ENCODE measurements around the gene STEAP3.
A peak's percentile ranks its signal among the peaks of the same experiment; 100 is the strongest.

The STEAP3 gene

DNA sequence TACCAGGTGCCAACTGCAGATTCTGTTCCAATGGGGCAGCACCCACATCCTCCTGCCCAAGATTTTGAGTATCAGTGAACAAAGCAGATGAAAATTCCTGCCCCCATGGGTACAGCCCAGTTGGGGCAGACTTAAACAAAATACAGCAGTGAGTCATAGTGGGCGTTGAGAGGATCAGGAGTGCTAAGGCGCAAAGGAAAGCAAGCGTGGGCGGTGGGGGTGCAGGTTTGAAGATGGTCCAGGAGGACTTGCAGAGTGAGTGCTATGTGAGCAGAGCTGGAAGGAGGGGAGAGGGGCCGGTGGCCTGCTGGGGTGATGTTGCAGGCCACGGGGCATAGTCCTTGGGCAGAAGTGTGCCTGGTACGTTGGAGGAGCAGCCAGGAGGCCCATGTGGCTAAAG, 24.7 kb downstream of the STEAP3 start:
- peak; percentile 59 for DNase-seq (ENCODE audit: low read depth)

DNA sequence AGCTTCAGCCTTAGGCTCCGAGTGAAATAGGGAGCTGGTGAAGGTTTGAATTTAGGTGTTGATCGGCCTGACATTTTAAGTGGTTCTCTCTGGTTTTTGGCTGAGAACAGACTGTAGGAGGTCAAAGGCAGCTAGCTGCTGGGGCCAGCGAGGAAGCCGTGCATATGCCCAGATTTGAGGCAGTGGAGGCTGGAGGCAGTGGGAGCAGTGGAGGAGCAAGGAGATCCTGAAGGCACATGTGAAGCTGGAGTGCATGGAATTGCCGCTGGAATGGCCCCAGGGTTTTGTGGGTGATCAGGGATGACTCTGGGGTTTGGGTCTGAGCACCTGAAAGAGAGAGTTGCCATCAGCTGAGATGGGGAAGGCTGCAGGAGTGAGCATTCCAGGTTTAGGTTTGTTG, 25.1 kb downstream of the STEAP3 start:
- DNase-seq (ENCODE audit: low read depth): no peak

DNA sequence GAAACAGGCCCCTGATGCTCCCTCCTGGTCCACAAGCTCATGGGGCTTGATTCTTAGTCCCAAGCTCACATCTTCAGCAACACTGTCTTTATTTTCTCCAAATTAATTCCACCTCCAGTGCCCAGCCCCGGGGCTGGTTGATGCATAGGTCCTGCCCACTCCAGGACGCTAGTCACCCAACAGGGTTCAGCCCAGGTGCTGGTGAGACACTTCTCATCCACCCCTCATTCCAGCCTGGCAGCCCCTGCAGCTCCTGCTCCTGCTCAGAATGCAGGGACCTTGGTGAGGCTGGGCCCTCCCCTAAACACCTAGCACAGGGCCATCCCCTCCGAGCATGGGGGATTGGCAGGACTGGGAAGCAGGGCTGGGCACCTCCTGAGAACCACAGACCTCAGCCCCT, 25.7 kb downstream of the STEAP3 start:
- no peak for DNase-seq (ENCODE audit: low read depth)

DNA sequence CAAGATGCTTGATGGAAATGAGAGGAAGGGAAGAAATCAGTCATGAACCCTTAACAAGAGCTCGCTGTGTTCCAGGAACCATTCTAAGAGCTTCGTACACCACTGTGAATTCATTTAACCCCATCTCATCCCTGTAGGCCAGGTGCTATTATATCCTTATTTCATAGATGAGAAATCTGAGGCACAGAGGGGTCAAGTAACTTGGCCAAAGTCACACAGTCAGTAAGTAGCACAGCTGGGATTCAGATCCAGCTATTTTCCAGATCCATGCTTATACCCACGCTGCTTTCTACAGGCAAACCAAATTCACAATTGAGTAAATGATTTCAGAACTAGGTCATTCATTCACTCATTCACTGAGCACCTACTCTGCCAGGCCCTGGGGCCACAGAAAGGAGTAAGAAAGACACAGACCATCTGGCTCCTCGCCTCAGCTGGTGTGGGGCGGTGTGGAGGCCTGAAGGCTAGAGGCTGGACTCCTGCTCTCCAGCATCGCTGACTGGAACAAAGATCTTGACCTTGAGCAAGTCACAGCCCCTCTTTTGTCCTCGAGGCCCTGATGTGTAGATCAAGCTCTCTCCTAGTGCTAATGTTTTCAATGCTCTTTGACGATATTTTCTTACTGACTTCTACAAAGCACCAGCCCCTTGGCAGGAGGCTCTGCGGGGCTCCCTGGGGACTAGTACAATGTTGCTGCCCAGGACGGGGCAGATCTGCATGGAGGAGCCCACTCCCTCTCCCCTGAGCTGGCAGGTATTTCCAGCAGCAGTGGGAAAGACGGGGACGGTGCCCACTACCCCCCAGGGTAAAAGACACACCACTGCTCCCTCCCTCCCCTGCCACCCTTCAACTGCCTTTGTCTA, 26.5 kb downstream of the STEAP3 start:
- no peak for DNase-seq (ENCODE audit: low read depth)

DNA sequence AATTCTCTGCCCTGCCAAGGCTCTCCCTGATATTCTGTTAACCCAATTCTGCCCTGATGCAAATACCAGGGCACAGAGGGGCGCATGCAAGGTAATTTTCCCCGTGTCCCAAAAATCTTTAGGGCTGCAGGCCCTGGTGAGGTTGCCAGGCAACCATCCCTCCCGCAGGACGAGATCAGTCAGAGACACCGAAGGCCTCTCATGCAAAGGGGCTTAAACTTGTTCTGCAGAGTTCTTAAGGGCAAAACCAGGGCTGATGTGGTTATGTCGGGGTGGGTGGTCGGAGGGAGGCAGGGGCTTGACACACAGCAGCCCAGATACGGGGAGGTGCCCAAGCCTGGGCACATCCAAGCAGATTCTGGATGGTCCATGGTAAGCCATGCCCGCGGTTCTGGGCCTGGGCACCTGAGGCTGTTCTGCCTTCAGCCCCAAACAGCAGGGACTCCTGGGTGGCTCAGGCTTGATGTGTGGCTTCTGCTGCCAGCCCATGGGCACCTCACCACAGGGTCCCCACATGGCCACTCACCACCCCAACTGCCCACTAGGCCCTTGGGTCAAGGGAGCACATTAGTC, 27.2 kb downstream of the STEAP3 start:
- DNase-seq (ENCODE audit: low read depth): no peak

DNA sequence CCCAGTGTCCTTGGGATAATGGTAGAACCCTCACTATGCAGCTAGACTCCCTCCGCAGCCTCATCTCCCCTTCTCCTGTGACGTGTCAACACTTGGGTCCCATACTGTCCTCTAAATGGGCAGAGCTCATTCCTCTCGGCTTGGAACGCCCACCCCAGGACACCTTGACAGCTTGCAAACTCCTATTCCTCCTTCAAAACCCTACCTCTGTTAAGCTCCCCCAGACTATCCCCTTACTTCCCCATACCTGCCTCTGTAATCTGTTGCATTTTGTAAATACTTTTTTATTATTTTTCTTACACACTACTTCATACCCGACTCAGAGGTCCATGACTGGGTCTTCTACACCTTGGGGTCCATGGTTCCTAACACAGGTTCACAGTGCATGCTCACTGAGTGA, 28.0 kb downstream of the STEAP3 start:
- DNase-seq (ENCODE audit: low read depth): no peak

DNA sequence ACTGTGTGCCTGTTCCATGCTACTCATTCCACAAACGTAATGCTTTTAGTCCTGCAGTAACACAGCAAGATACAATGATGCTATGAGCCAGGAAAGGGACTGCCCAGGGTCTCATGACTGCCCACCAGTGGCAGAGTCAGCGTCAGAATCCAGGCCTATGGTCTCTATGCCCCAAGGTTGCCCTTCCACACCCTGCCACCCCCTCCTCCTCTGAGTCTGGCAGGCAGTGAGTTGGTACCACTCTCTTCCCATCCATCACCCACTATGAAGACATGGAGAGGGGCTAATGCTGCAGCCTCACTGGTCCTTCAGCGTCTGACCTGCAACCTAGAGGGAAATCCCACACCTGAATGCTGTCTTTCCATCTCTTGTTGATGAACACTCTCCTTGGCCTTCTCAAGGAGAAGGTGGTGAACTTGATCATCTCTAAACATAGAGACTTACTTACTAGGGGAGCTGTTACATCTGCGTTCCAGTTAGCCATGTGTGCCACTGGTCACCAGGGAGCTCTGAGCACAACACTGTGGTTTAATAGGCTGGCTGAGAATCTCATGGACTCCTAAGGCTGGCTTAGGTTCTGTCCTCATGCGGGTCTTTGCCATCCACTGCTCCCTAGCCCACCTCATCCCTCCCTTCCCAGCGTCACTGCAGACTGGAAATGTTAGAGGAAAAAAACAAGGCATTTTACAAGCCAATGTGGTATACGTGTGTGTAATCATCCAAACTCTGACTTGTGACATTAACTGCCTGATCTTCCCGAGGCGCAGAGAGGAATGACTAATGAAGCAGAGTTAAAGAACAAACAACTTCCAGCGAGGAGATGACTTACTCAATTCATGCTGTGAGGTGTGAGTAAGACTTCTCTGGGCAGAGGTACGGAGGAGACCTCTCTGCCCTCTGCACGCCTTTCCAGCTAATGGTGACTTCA, 28.8 kb downstream of the STEAP3 start:
- DNase-seq (ENCODE audit: low read depth): peak; percentile 97

DNA sequence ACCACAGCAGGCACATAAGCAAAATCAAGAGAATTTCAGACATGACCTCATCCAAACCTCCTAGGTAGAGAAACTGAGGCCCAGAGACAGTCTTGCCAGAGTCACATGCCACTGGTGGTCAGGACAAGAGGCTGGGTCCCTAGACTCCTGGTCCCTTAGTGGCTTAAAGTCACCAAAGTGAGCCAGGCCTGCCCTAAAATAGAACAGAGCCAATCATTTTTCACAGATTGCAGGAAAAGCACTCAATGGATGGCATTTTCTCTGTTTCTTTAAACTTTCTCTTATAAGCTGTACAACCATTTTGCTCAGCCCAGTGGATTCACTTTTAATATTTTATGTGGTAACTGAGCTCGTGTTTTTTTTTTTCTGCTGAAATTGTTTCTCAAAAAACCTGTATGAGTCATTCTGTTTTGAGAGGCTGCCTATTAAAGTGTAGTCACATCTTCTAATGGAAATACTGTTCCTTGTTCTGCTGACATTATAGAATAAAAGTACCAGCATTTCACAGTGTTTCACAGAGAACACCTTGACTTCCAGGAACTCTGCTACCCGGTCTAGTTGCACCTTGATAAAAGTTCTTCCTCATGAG, 29.6 kb downstream of the STEAP3 start:
- peak; percentile 70 for DNase-seq (ENCODE audit: low read depth)

DNA sequence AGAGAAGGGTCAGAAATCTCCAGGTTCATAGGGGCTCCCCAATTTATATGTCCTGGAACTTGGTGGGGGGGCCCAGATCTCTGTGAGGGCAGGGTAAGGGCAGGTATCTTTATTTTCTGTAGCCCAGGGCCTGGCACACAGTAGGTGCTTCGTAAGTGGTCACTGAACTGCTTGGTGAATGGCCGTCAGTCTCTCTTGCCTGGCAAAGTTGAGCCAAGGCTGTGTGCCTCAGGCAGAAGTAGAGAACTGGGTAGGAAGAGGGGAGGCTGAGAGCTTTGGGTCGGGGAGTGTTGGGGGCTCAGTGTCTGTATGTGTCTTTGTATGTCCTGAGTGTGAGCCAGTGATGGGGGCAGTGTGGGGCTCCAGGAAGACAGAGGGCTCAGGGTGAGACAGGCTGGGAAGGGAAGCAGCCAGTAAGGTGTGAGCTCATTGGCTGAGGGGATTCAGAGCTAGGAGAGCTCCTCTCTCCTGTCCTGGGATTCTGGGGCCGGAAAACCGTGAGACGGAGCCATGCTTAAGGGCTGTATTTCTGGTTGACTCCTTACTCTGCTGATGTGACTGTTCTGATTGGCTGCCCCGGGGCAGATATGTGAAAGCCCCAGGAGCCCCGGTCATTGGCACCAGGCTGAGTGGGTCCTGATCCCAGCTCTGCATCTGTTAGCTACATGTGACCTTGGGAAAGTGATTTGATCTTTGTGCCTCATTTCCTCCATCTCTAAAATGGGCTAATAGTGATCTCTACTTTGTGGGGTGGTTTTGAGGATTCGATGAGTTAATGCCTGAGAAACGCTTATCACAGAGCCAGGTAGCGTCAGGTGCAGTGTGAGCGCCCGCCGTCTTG, 30.3 kb downstream of the STEAP3 start:
- no peak for DNase-seq (ENCODE audit: low read depth)

DNA sequence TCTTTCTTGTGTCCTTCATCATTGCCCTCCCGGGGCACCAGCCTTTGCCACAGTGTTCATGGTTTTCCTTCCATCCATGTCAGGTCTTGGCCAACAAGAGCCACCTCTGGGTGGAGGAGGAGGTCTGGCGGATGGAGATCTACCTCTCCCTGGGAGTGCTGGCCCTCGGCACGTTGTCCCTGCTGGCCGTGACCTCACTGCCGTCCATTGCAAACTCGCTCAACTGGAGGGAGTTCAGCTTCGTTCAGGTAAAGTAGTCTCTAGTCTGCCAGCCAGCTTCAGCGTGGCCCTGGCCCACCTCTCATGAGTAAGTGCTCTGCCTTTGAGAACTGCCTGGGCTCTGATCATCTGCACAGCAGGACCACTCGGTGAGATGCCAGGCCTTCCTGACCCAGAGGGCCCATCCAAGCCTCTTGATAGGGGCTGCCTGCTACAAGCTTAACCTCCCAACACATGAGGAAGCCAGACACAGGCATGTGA, 31.0 kb downstream of the STEAP3 start:
- no peak for DNase-seq (ENCODE audit: low read depth)

DNA sequence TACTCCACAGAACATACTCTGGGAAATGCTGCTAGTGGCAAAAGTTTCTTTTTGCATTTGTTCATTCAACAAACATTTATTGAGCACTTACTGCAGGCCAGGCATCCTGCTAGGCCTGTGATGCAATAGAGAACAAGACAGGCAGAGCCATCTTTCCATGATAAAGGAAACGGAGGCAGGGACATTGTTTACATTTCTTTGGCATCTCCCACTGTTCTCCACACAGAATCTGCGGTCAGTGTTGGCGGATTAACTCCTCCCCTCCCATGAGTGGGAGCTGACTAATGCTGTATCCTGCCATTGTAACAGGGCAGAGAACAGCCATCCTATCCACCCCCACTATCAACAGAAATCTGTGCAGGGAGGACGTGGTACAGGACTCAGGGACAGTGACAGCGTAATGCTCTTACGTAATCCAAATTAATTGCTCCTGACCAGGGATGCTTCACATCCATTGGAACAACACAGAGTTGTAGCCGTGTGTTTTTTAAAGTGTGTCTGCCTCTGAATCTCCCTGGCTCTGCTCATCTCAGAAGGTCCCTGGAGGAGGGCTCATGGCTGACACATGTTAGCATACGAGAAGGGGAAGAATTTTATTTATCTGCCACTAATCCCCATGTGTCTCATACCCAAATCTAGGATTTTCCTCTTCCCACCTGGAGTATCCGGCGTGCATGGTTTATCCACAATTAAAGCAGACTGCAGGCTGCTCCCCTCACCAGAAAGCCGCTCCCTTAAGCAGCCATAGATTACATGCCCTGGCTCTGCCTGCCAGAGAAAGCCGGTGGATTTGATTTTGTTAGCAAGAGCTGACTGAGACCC, 32.3 kb downstream of the STEAP3 start:
- DNase-seq (ENCODE audit: low read depth): peak; percentile 99

DNA sequence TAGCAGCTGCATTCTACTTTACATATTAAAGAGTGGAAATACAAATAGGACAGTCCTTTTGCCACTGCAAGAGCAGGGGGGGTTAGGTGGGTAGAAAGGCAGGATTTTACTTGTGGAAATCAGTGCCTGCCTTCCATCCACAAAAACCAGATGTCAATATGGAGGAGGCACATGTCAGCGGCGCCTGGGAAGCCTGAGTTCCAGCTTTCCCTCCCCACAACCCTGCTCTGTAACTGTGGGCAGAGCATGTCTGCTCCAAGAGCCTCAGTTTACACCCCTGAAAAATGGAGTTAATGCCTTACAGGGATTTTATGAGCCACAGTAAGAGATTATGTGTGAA, 32.9 kb downstream of the STEAP3 start:
- DNase-seq (ENCODE audit: low read depth): no peak

DNA sequence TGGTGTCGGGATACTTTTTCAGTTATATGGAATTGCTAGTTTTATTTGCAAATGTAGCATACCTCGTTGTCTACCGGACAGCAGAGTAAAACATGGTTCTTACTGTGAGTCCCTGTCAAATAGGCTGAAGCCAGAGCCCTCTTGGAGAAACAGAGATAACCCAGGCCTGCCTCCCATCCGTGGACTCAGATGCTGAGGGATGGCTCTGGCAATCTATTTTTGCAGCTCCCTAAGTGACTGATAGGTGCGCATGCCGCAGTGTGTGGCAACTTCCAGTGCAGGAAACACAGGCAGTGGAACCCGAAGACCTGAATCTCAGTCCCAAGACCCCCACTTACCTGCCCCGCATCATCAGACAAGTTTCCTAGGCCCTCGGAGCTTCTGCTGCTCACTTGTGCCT, 33.6 kb downstream of the STEAP3 start:
- no peak for DNase-seq (ENCODE audit: low read depth)

DNA sequence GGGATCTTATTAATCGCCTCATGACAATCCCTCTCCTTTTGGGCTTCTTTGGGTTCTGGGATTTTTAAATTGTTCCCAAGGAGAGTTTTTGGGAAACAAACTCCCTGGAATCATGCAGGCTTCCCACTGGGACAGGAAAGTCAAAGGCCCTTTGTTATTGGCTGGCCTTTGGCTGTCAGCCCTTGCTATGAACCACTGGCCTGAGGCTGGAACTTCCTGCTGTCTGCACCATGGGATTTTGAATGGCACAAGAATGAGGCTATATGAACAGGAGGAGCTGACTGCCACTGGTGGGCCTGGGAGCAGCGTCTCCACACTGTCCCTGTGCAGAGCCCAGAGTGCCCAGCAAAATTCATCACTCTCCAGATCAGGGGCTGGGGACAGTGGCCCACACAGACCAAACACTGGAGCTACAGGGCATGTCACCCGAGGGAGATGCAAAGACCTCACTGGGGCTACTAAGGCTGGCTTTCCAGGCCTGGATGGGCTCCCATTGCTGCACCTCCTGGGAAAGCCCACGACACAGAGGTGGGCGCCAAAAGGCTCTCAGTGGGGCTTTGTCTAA, 35.7 kb downstream of the STEAP3 start:
- peak; percentile 69 for DNase-seq (ENCODE audit: low read depth)

DNA sequence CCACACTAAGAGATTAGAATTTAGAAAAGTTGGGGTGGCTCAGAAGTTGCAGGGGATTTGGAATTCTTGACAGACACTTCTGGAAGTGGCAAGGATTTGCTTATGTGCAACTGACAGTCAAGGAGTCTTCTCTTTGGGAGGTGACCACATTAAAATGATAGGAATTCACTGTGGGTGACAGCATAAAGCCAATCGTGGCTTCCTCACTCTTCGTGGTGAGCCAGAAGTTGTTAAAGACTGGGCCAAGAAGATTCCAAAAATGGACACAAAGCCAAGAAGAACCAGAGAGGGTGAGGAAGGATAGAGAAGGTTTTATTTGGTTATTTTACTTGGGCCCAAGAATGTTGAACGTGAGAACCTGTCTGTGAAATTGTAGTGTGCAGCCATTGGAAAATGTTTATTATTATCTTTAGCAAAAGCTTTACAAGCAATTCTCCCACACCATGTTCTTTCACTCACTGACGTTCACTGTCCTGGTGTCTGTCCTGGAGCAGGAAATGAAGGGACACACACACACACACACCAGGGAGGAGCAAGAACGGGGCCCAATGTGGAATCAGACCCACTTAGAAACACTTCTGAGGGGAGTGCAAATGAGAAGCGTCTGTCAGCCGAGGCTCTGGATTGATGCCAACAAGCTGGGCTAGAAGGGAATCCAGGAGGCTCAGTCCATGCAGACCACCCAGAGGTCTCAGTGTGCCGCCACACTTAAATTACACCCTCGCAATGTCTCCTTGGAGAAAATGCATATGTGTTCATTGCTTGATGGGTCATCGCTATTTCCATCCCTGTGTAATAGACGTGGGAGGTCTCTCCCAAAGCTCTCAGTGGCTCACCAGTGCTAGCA, 37.2 kb downstream of the STEAP3 start:
- peak; percentile 95 for DNase-seq (ENCODE audit: low read depth)

DNA sequence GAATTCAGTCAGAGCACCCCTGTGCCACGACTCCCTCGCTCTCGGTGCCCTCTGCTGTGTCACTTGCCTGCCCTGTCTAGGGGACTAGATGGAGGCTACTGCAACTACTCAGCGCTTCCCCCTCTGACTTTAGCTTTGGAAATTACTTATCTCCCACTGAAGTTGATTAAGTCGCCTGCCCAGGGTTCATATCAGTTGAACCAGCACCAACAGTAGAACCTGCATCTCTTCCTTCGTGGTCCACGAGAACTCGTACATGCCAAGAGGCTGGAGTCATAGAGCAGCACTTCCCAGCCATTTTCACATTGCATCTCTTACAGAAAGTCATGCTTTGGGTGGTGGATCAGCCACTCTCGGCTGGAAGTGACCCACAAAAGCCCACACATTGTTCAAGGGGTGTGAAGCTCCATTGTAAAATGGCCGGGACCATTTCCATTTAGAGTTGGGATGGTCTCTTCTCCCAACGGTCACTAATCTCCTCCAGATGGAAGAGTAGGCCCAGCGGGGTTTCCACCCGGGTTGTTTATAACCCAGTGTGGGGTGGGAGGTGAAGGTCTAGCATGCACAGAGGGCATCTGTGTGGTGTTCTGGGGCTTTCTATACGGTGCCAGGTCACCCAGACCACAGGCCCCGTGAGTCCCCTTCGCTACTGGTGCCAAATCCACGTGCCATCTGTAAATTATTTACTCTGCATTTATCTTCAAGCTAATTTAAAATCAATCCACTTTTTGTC, 38.0 kb downstream of the STEAP3 start:
- DNase-seq (ENCODE audit: low read depth): peak; percentile 20

DNA sequence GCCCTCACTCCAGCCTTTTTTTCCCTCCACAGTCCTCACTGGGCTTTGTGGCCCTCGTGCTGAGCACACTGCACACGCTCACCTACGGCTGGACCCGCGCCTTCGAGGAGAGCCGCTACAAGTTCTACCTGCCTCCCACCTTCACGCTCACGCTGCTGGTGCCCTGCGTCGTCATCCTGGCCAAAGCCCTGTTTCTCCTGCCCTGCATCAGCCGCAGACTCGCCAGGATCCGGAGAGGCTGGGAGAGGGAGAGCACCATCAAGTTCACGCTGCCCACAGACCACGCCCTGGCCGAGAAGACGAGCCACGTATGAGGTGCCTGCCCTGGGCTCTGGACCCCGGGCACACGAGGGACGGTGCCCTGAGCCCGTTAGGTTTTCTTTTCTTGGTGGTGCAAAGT, 39.4 kb downstream of the STEAP3 start:
- no peak for DNase-seq (ENCODE audit: low read depth)

DNA sequence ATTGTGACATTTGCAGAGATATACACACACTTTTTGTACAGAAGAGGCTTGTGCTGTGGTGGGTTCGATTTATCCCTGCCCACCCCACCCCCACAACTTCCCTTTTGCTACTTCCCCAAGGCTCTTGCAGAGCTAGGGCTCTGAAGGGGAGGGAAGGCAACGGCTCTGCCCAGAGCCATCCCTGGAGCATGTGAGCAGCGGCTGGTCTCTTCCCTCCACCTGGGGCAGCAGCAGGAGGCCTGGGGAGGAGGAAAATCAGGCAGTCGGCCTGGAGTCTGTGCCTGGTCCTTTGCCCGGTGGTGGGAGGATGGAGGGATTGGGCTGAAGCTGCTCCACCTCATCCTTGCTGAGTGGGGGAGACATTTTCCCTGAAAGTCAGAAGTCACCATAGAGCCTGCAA, 40.0 kb downstream of the STEAP3 start:
- no peak for DNase-seq (ENCODE audit: low read depth)

Measured in EH (cell line).